GM21515 (cell line): Measurements from ENCODE around the gene KIAA1328.
"Not testable (repeated sequence)": the region's sequence is repeated elsewhere in the genome, so short reads cannot be mapped to it uniquely, and the experiment has no call there.

Source experiments
- ATAC-seq: cut with Tn5 transposase; IDR thresholded peaks from one replicate; pipeline ENCODE4 v1.9.1; 2021; ENCODE audit not compliant: unreplicated experiment

The KIAA1328 gene

GRCh38 chr18:36828630-36829361 lies at the start of gene KIAA1328, which contains the start of gene TPGS2:
Gene KIAA1328 (plus strand): TSS chr18:36829127. CDS start chr18:36829139, 12 bp downstream.
Gene TPGS2 (minus strand): TSS chr18:36829002. CDS start chr18:36828767, 235 bp downstream.
- ATAC-seq: peak; percentile 96

- no peak for ATAC-seq
Observed at GRCh38 chr18:36780748-36781147, 48.2 kb upstream of the KIAA1328 start.

GRCh38 chr18:36782710-36783109 lies 46.2 kb upstream of the KIAA1328 start:
- no peak for ATAC-seq

- no peak for ATAC-seq
Observed at GRCh38 chr18:36783792-36784191, 45.1 kb upstream of the KIAA1328 start.

- ATAC-seq: no peak
Observed at GRCh38 chr18:36786686-36787085, 42.2 kb upstream of the KIAA1328 start.

- no peak for ATAC-seq
Observed at GRCh38 chr18:36792634-36793283, 36.2 kb upstream of the KIAA1328 start.

GRCh38 chr18:36798738-36799473 lies 30.0 kb upstream of the KIAA1328 start:
- ATAC-seq: no peak

- no peak for ATAC-seq
Observed at GRCh38 chr18:36805105-36805504, 23.8 kb upstream of the KIAA1328 start.

GRCh38 chr18:36808681-36809080 lies 20.2 kb upstream of the KIAA1328 start:
- no peak for ATAC-seq

- peak; percentile 97 for ATAC-seq
Observed at GRCh38 chr18:36809590-36810381, 19.1 kb upstream of the KIAA1328 start.

- no peak for ATAC-seq
Observed at GRCh38 chr18:36811430-36811829, 17.5 kb upstream of the KIAA1328 start.

- ATAC-seq: no peak
Observed at GRCh38 chr18:36811955-36812354, 17.0 kb upstream of the KIAA1328 start.

GRCh38 chr18:36812678-36813077 lies 16.2 kb upstream of the KIAA1328 start:
- ATAC-seq: no peak

- no peak for ATAC-seq
Observed at GRCh38 chr18:36813101-36813775, 15.7 kb upstream of the KIAA1328 start.

- ATAC-seq: no peak
Observed at GRCh38 chr18:36813824-36814223, 15.1 kb upstream of the KIAA1328 start.

- no peak for ATAC-seq
Observed at GRCh38 chr18:36814994-36815393, 13.9 kb upstream of the KIAA1328 start.

GRCh38 chr18:36816096-36816495 lies 12.8 kb upstream of the KIAA1328 start:
- not testable (repeated sequence) for ATAC-seq

- ATAC-seq: no peak
Observed at GRCh38 chr18:36817039-36817438, 11.9 kb upstream of the KIAA1328 start.

- ATAC-seq: no peak
Observed at GRCh38 chr18:36818652-36819051, 10.3 kb upstream of the KIAA1328 start.

GRCh38 chr18:36819621-36820020 lies 9.3 kb upstream of the KIAA1328 start:
- ATAC-seq: no peak
